ENCODE results near the gene PLA2G4D. TPM values are rescaled to one million over a fixed set of nuclear protein-coding genes. Genes with fewer than 3 reads are reported as not detected.

PLA2G4D gene
- total and polyA plus RNA-seq, 7 experiments from 2014 or later, result not detected

- DNase-seq (no peak), ATAC-seq (no peak)
- Histone ChIP-seq H3K4me3 (ENCODE audit: low read length) (no peak overlapping the region), H3K27me3 (ENCODE audit: control insufficient read depth in 2 of 2, insufficient read depth in 2 of 2, low read length in 2 of 2) (no peaks in the 10 kb centered on the region), H3K9me3 (ENCODE audit: control insufficient read depth in 2 of 3, low read length in 3 of 3) (no peaks in the 10 kb centered on the region), H3K4me1 (ENCODE audit: control insufficient read depth in 2 of 2, insufficient read depth in 2 of 2, low read length in 2 of 2) (no peaks in the 10 kb centered on the region), H3K27ac (ENCODE audit: low read depth, low read length) (no peak overlapping the region), H3K36me3 (ENCODE audit: control insufficient read depth in 2 of 3, insufficient read depth in 3 of 3, low read length in 3 of 3) (no peaks in the 10 kb centered on the region)
- intact Hi-C loops (cut with micrococcal nuclease), result no loop called here
- Mint-ChIP-seq H3K27me3 (peaks cover 0 to 10% (median 4%) of the 10 kb centered on the region in 5 donors), H3K4me1 (peaks cover 5 to 9% (median 6%) of the 10 kb centered on the region in 7 donors), H3K36me3 (no peaks in the 10 kb centered on the region), H3K9me3 (no peaks in the 10 kb centered on the region), H3K4me3 (no peak overlapping the region), H3K27ac (no peak overlapping the region)
- ChIA-PET POLR2A (no interaction called here), CTCF (no interaction called here)
Observed at GRCh38 chr15:42088801-42089640, 5.3 kb downstream of the PLA2G4D start.

- no peak overlapping the region for H3K27ac ChIP-seq (ENCODE audit: low read depth, low read length)
- H3K4me1 ChIP-seq (ENCODE audit: control insufficient read depth in 2 of 2, insufficient read depth in 2 of 2, low read length in 2 of 2), result no peaks in the 10 kb centered on the region
- intact Hi-C loops (cut with micrococcal nuclease), result no loop called here
- ChIA-PET POLR2A (no interaction called here), CTCF (interaction anchor here (0.6 kb wide), 1 partner anchor 1383 kb away, joined by 3 read pairs; no protein-coding TSS in a partner anchor)
- Mint-ChIP-seq H3K27ac (no peak overlapping the region), H3K27me3 (peaks cover 0 to 10% (median 9%) of the 10 kb centered on the region in 5 donors), H3K4me3 (no peak overlapping the region), H3K9me3 (no peaks in the 10 kb centered on the region), H3K4me1 (peaks cover 5 to 9% (median 6%) of the 10 kb centered on the region in 7 donors), H3K36me3 (no peaks in the 10 kb centered on the region)
- no peak for ATAC-seq
- no peaks in the 10 kb centered on the region for H3K9me3 ChIP-seq (ENCODE audit: control insufficient read depth in 2 of 3, low read length in 3 of 3)
- H3K4me3 ChIP-seq (ENCODE audit: low read length), result no peak overlapping the region
- no peak for DNase-seq
- no peaks in the 10 kb centered on the region for H3K36me3 ChIP-seq (ENCODE audit: control insufficient read depth in 2 of 3, insufficient read depth in 3 of 3, low read length in 3 of 3)
- no peaks in the 10 kb centered on the region for H3K27me3 ChIP-seq (ENCODE audit: control insufficient read depth in 2 of 2, insufficient read depth in 2 of 2, low read length in 2 of 2)
Observed at GRCh38 chr15:42087926-42088800, 6.2 kb downstream of the PLA2G4D start.

GRCh38 chr15:42087460-42087859 is 6.9 kb downstream of the PLA2G4D start:
- Mint-ChIP-seq H3K36me3 (no peaks in the 10 kb centered on the region), H3K9me3 (no peaks in the 10 kb centered on the region), H3K27ac (no peak overlapping the region), H3K4me3 (no peak overlapping the region), H3K27me3 (peaks cover 0 to 13% (median 9%) of the 10 kb centered on the region in 5 donors), H3K4me1 (peaks cover 5 to 9% (median 6%) of the 10 kb centered on the region in 7 donors)
- Histone ChIP-seq H3K27ac (ENCODE audit: low read depth, low read length) (no peak overlapping the region), H3K9me3 (ENCODE audit: control insufficient read depth in 2 of 3, low read length in 3 of 3) (no peaks in the 10 kb centered on the region), H3K27me3 (ENCODE audit: control insufficient read depth in 2 of 2, insufficient read depth in 2 of 2, low read length in 2 of 2) (no peaks in the 10 kb centered on the region), H3K36me3 (ENCODE audit: control insufficient read depth in 2 of 3, insufficient read depth in 3 of 3, low read length in 3 of 3) (no peaks in the 10 kb centered on the region), H3K4me3 (ENCODE audit: low read length) (no peak overlapping the region), H3K4me1 (ENCODE audit: control insufficient read depth in 2 of 2, insufficient read depth in 2 of 2, low read length in 2 of 2) (no peaks in the 10 kb centered on the region)
- DNase-seq, result no peak
- intact Hi-C loops (cut with micrococcal nuclease), result no loop called here
- CTCF ChIA-PET, result interaction anchor here (0.6 kb wide), 1 partner anchor 1383 kb away, joined by 3 read pairs; no protein-coding TSS in a partner anchor
- POLR2A ChIA-PET, result no interaction called here
- no peak for ATAC-seq

GRCh38 chr15:42085721-42086120 is 8.6 kb downstream of the PLA2G4D start:
- Histone ChIP-seq H3K36me3 (ENCODE audit: control insufficient read depth in 2 of 3, insufficient read depth in 3 of 3, low read length in 3 of 3) (no peaks in the 10 kb centered on the region), H3K27ac (ENCODE audit: low read depth, low read length) (no peak overlapping the region), H3K27me3 (ENCODE audit: control insufficient read depth in 2 of 2, insufficient read depth in 2 of 2, low read length in 2 of 2) (no peaks in the 10 kb centered on the region), H3K9me3 (ENCODE audit: control insufficient read depth in 2 of 3, low read length in 3 of 3) (no peaks in the 10 kb centered on the region), H3K4me3 (ENCODE audit: low read length) (no peak overlapping the region), H3K4me1 (ENCODE audit: control insufficient read depth in 2 of 2, insufficient read depth in 2 of 2, low read length in 2 of 2) (no peaks in the 10 kb centered on the region)
- Mint-ChIP-seq H3K36me3 (no peaks in the 10 kb centered on the region), H3K9me3 (no peaks in the 10 kb centered on the region), H3K27ac (no peak overlapping the region), H3K4me3 (no peak overlapping the region), H3K27me3 (peaks cover 0 to 15% (median 11%) of the 10 kb centered on the region in 5 donors), H3K4me1 (peaks cover 5 to 9% (median 6%) of the 10 kb centered on the region in 7 donors)
- ATAC-seq, result no peak
- ChIA-PET CTCF (no interaction called here), POLR2A (no interaction called here)
- no peak for DNase-seq
- intact Hi-C loops (cut with micrococcal nuclease), result no loop called here

- no peaks in the 10 kb centered on the region for H3K9me3 Mint-ChIP-seq
- no peak overlapping the region for H3K27ac ChIP-seq (ENCODE audit: low read depth, low read length)
- H3K36me3 Mint-ChIP-seq, result no peaks in the 10 kb centered on the region
- intact Hi-C loops (cut with micrococcal nuclease), result no loop called here
- H3K4me3 ChIP-seq (ENCODE audit: low read length), result no peak overlapping the region
- H3K9me3 ChIP-seq (ENCODE audit: control insufficient read depth in 2 of 3, low read length in 3 of 3), result no peaks in the 10 kb centered on the region
- ATAC-seq (no peak), DNase-seq (no peak)
- CTCF ChIA-PET, result interaction anchor here (3.1 kb wide), 1 partner anchor 96 kb away, joined by 12 read pairs; no protein-coding TSS in a partner anchor
- POLR2A ChIA-PET, result no interaction called here
- H3K27ac Mint-ChIP-seq, result no peak overlapping the region
- no peaks in the 10 kb centered on the region for H3K27me3 ChIP-seq (ENCODE audit: control insufficient read depth in 2 of 2, insufficient read depth in 2 of 2, low read length in 2 of 2)
- peaks cover 0 to 15% (median 11%) of the 10 kb centered on the region in 5 donors for H3K27me3 Mint-ChIP-seq
- peaks cover 5 to 9% (median 6%) of the 10 kb centered on the region in 7 donors for H3K4me1 Mint-ChIP-seq
- no peaks in the 10 kb centered on the region for H3K36me3 ChIP-seq (ENCODE audit: control insufficient read depth in 2 of 3, insufficient read depth in 3 of 3, low read length in 3 of 3)
- no peak overlapping the region for H3K4me3 Mint-ChIP-seq
- H3K4me1 ChIP-seq (ENCODE audit: control insufficient read depth in 2 of 2, insufficient read depth in 2 of 2, low read length in 2 of 2), result no peaks in the 10 kb centered on the region
Observed at GRCh38 chr15:42085236-42085605, 9.1 kb downstream of the PLA2G4D start.

GRCh38 chr15:42084465-42085235 is 9.7 kb downstream of the PLA2G4D start:
- H3K27ac Mint-ChIP-seq, result peak overlapping the region in 2 of 9 donors; percentile 5 to 16
- H3K4me1 Mint-ChIP-seq, result peaks cover 5 to 9% (median 6%) of the 10 kb centered on the region in 7 donors
- Histone ChIP-seq H3K9me3 (ENCODE audit: control insufficient read depth in 2 of 3, low read length in 3 of 3) (no peaks in the 10 kb centered on the region), H3K27me3 (ENCODE audit: control insufficient read depth in 2 of 2, insufficient read depth in 2 of 2, low read length in 2 of 2) (no peaks in the 10 kb centered on the region), H3K36me3 (ENCODE audit: control insufficient read depth in 2 of 3, insufficient read depth in 3 of 3, low read length in 3 of 3) (no peaks in the 10 kb centered on the region), H3K4me1 (ENCODE audit: control insufficient read depth in 2 of 2, insufficient read depth in 2 of 2, low read length in 2 of 2) (no peaks in the 10 kb centered on the region), H3K27ac (ENCODE audit: low read depth, low read length) (no peak overlapping the region), H3K4me3 (ENCODE audit: low read length) (no peak overlapping the region)
- H3K9me3 Mint-ChIP-seq, result no peaks in the 10 kb centered on the region
- peak overlapping the region in 4 of 10 donors; percentile 23 to 39 (median 30) for H3K4me3 Mint-ChIP-seq
- H3K27me3 Mint-ChIP-seq, result peaks cover 0 to 15% (median 11%) of the 10 kb centered on the region in 5 donors
- H3K36me3 Mint-ChIP-seq, result no peaks in the 10 kb centered on the region
- ChIA-PET CTCF (interaction anchor here (0.6 to 3.1 kb wide), 4 partner anchors 20 to 311 kb away, joined by 3 to 12 read pairs (median 3); no protein-coding TSS in a partner anchor), POLR2A (interaction anchor here (0.6 kb wide), 1 partner anchor 312 kb away, joined by 3 read pairs; no protein-coding TSS in a partner anchor)
- DNase-seq (peak in 7 of 9 donors; percentile 13 to 60 (median 29)), ATAC-seq (peak; percentile 77)
- intact Hi-C loops (cut with micrococcal nuclease), result loop anchor here (1.0 kb wide), 2 partner anchors 95 to 310 kb away; partner anchors contain the start of gene MAPKBP1 (in 1 of the 2)

Measured in naive thymus-derived CD4-positive, alpha-beta T cell (primary cell).